ENCODE measurements around the gene EYA3.

- TF ChIP-seq EZH2 (IDR thresholded peaks at IDR 0.05; ENCODE audit: insufficient read depth, low read length) = no peak
- no peak for TF ChIP-seq CTCF (IDR thresholded peaks at IDR 0.05; ENCODE audit: insufficient read depth, low read depth, low read length)
Observed at GRCh38 chr1:28122183-28122582, 33.8 kb upstream of the EYA3 start.
